Uterus (tissue), 2 donors: ENCODE measurements around the gene SRGAP2C.
"Not testable (repeated sequence)": the region's sequence is repeated elsewhere in the genome, so short reads cannot be mapped to it uniquely, and the experiment has no call there.

Experiments
- POLR2A ChIP-seq, 2 donors: fragments of 450-650 bp; IDR thresholded peaks; one replicate each; pipeline ENCODE4 v1.6.1; 2016; ENCODE audit warnings: antibody characterized with exemption in 2 of 2, mild to moderate bottlenecking in 1 of 2, moderate library complexity in 1 of 2
- TF ChIP-seq, protein P1 (sequence below), 4 experiments: fragments of 200-600 bp in 2 of 4; fragments of 450-650 bp in 2 of 4; sonication (generic) in 2 of 4; IDR thresholded peaks; one replicate each; pipeline ENCODE4 v1.5.1; 2016 to 2019; ENCODE audit warnings: antibody characterized with exemption in 4 of 4, mild to moderate bottlenecking in 2 of 4, moderate library complexity in 1 of 4

GRCh38 chr1:121269309-121269708 lies 84.5 kb downstream of the SRGAP2C start:
- TF ChIP-seq, protein P1, sequence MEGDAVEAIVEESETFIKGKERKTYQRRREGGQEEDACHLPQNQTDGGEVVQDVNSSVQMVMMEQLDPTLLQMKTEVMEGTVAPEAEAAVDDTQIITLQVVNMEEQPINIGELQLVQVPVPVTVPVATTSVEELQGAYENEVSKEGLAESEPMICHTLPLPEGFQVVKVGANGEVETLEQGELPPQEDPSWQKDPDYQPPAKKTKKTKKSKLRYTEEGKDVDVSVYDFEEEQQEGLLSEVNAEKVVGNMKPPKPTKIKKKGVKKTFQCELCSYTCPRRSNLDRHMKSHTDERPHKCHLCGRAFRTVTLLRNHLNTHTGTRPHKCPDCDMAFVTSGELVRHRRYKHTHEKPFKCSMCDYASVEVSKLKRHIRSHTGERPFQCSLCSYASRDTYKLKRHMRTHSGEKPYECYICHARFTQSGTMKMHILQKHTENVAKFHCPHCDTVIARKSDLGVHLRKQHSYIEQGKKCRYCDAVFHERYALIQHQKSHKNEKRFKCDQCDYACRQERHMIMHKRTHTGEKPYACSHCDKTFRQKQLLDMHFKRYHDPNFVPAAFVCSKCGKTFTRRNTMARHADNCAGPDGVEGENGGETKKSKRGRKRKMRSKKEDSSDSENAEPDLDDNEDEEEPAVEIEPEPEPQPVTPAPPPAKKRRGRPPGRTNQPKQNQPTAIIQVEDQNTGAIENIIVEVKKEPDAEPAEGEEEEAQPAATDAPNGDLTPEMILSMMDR (IDR thresholded peaks at IDR 0.05) = not testable (repeated sequence)
- TF ChIP-seq POLR2A (IDR thresholded peaks at IDR 0.05) = not testable (repeated sequence)
